Motor neuron (in vitro differentiated cells): Measurements from ENCODE around the gene CCDC136. TPM values are rescaled to one million over a fixed set of nuclear protein-coding genes. Genes with fewer than 3 reads are reported as not detected.

Experiments used
- ATAC-seq, 8 experiments: fragments of 200-7000 bp; cut with Tn5 transposase; replicated peaks in 6 of 8; 2 replicates each; pipeline ENCODE4 v1.8.0; 2021; ENCODE audit warnings: mild to moderate bottlenecking in 8 of 8, moderate library complexity in 8 of 8
- H3K27ac ChIP-seq, 2 donors: fragments of 250-450 bp; sonication (Bioruptor Pico); 2 replicates each; pipeline ENCODE4 v1.9.0; 2021; ENCODE audit warnings: antibody characterized with exemption in 2 of 2, mild to moderate bottlenecking in 2 of 2, moderate library complexity in 1 of 2
- H3K4me1 ChIP-seq, 2 donors: fragments of 250-450 bp; sonication (Bioruptor Pico); replicated peaks in 1 of 2; 2 replicates each; pipeline ENCODE4 v1.6.1; 2021; ENCODE audit warnings: antibody characterized with exemption in 2 of 2, mild to moderate bottlenecking in 2 of 2, moderate library complexity in 1 of 2
- H3K4me3 ChIP-seq, 5 donors: fragments of 250-450 bp; sonication (Bioruptor Pico); 2 replicates each; pipeline ENCODE4 v1.9.0; 2021; ENCODE audit warnings: antibody characterized with exemption in 5 of 5, mild to moderate bottlenecking in 5 of 5, moderate library complexity in 4 of 5
- WGBS, 10 experiments: fragments of 450-650 bp; shearing (Covaris generic); methylation state at CpG; one replicate each; pipeline ENCODE4 v1.0.0; 2022; 5-methylcytosine and 5-hydroxymethylcytosine counted together
- in situ Hi-C, 9 experiments: fragments of 400-800 bp; cut with MboI; loops; one replicate each; pipeline ENCODE4 v1.15.0; 2021; ENCODE audit warnings: low sequenced_read_pairs in 9 of 9, low pct_unique_long_range_greater_than_20kb in 2 of 9; ENCODE audit not compliant: unreplicated experiment in 9 of 9
- total RNA-seq, 8 experiments: library from RNA; unstranded; fragments of 300-600 nt; gene quantifications; 2 replicates each; pipeline versions ENCODE4 v1.2.3 to v1.2.4, GENCODE V29; 2022

Gene CCDC136
- total RNA-seq, 8 experiments from 2014 or later, result 3.7 to 99.4 (median 23.1) TPM

- Histone ChIP-seq H3K4me1 (peaks cover 4 to 6% of the 10 kb centered on the region in 2 donors), H3K27ac (no peak overlapping the region), H3K4me3 (no peak overlapping the region)
- in situ Hi-C loops, result no loop called here
- 67 to 100% (median 94%) methylated on average over 1 to 3 of the region's 3 CpGs; no CpG with 5 or more reads in 5 of the 10 experiments for WGBS, 10 experiments
- ATAC-seq, result no peak
Observed at GRCh38 chr7:128800567-128800966, 8.8 kb downstream of the CCDC136 start.

- no peak for ATAC-seq
- Histone ChIP-seq H3K4me1 (peaks cover 4 to 6% of the 10 kb centered on the region in 2 donors), H3K27ac (no peak overlapping the region), H3K4me3 (no peak overlapping the region)
- in situ Hi-C loops, result no loop called here
- whole genome bisulfite sequencing, 10 experiments, result 75 to 97% (median 90%) methylated on average over 1 to 9 of the region's 9 CpGs; no CpG with 5 or more reads in 1 of the 10 experiments
Observed at GRCh38 chr7:128801003-128801402, 9.2 kb downstream of the CCDC136 start.

- WGBS, 10 experiments, result 30 to 100% (median 58%) methylated on average over 1 to 2 of the region's 2 CpGs; no CpG with 5 or more reads in 4 of the 10 experiments
- peak in 3 of 8 experiments; percentile 53 to 93 (median 57) for ATAC-seq
- Histone ChIP-seq H3K4me3 (no peak overlapping the region), H3K27ac (no peak overlapping the region), H3K4me1 (peaks cover 4 to 6% of the 10 kb centered on the region in 2 donors)
- in situ Hi-C loops, result no loop called here
Observed at GRCh38 chr7:128801667-128802418, 10.1 kb downstream of the CCDC136 start.

- ATAC-seq, result no peak
- no peak overlapping the region for H3K4me3 ChIP-seq
- H3K27ac ChIP-seq, result no peak overlapping the region
- WGBS, 10 experiments, result 20 to 100% (median 61%) methylated on average over 1 to 3 of the region's 6 CpGs; no CpG with 5 or more reads in 3 of the 10 experiments
- in situ Hi-C loops, result no loop called here
- H3K4me1 ChIP-seq, result peaks cover 4 to 6% of the 10 kb centered on the region in 2 donors
Observed at GRCh38 chr7:128804484-128804883, 12.7 kb downstream of the CCDC136 start.

- no peak for ATAC-seq
- H3K4me1 ChIP-seq, result peaks cover 4 to 6% of the 10 kb centered on the region in 2 donors
- WGBS, 10 experiments, result 80 to 100% (median 96%) methylated on average over 1 to 5 of the region's 5 CpGs; no CpG with 5 or more reads in 3 of the 10 experiments
- no peak overlapping the region for H3K4me3 ChIP-seq
- in situ Hi-C loops, result no loop called here
- H3K27ac ChIP-seq, result no peak overlapping the region
Observed at GRCh38 chr7:128805225-128805624, 13.5 kb downstream of the CCDC136 start.

- H3K4me1 ChIP-seq, result no peaks in the 10 kb centered on the region
- 40 to 100% (median 85%) methylated on average over 1 to 6 of the region's 8 CpGs; no CpG with 5 or more reads in 2 of the 10 experiments for WGBS, 10 experiments
- no peak for ATAC-seq
- no peak overlapping the region for H3K4me3 ChIP-seq
- in situ Hi-C loops, result no loop called here
- H3K27ac ChIP-seq, result no peak overlapping the region
Observed at GRCh38 chr7:128807191-128807590, 15.4 kb downstream of the CCDC136 start.

- Histone ChIP-seq H3K4me1 (no peaks in the 10 kb centered on the region), H3K27ac (no peak overlapping the region), H3K4me3 (no peak overlapping the region)
- peak in 1 of 8 experiments; percentile 28 for ATAC-seq
- WGBS, 10 experiments, result 50 to 100% (median 89%) methylated on average over 1 of the region's 3 CpGs; no CpG with 5 or more reads in 5 of the 10 experiments
- in situ Hi-C loops, result no loop called here
Observed at GRCh38 chr7:128809363-128809762, 17.6 kb downstream of the CCDC136 start.

GRCh38 chr7:128810473-128810872 is 18.7 kb downstream of the CCDC136 start:
- Histone ChIP-seq H3K4me1 (no peaks in the 10 kb centered on the region), H3K27ac (no peak overlapping the region), H3K4me3 (no peak overlapping the region)
- WGBS, 10 experiments, result 20 to 100% (median 44%) methylated on average over 1 to 2 of the region's 2 CpGs; no CpG with 5 or more reads in 6 of the 10 experiments
- in situ Hi-C loops, result no loop called here
- no peak for ATAC-seq

GRCh38 chr7:128810997-128811396 is 19.2 kb downstream of the CCDC136 start:
- in situ Hi-C loops, result no loop called here
- ATAC-seq, result no peak
- WGBS, 10 experiments, result 75 to 100% (median 93%) methylated on average over 2 to 3 of the region's 3 CpGs; no CpG with 5 or more reads in 6 of the 10 experiments
- Histone ChIP-seq H3K4me3 (no peak overlapping the region), H3K27ac (no peak overlapping the region), H3K4me1 (no peaks in the 10 kb centered on the region)

GRCh38 chr7:128811631-128812430 is 20.1 kb downstream of the CCDC136 start:
- peak in 5 of 8 experiments; percentile 15 to 47 (median 35) for ATAC-seq
- in situ Hi-C loops, result no loop called here
- H3K27ac ChIP-seq, result no peak overlapping the region
- WGBS, 10 experiments, result 60 to 96% (median 84%) methylated on average over 1 to 6 of the region's 11 CpGs; no CpG with 5 or more reads in 4 of the 10 experiments
- H3K4me1 ChIP-seq, result no peaks in the 10 kb centered on the region
- no peak overlapping the region for H3K4me3 ChIP-seq

GRCh38 chr7:128812514-128813168 is 20.9 kb downstream of the CCDC136 start:
- in situ Hi-C loops, result no loop called here
- Histone ChIP-seq H3K27ac (no peak overlapping the region), H3K4me3 (no peak overlapping the region), H3K4me1 (no peaks in the 10 kb centered on the region)
- peak in 1 of 8 experiments; percentile 16 for ATAC-seq
- WGBS, 10 experiments, result 40 to 93% (median 60%) methylated on average over 1 to 6 of the region's 11 CpGs; no CpG with 5 or more reads in 1 of the 10 experiments

- in situ Hi-C loops, result no loop called here
- H3K4me3 ChIP-seq, result no peak overlapping the region
- no peaks in the 10 kb centered on the region for H3K4me1 ChIP-seq
- H3K27ac ChIP-seq, result no peak overlapping the region
- peak in 2 of 8 experiments; percentile 36 to 59 for ATAC-seq
- 50 to 92% (median 89%) methylated on average over 2 to 6 of the region's 6 CpGs; no CpG with 5 or more reads in 4 of the 10 experiments for WGBS, 10 experiments
Observed at GRCh38 chr7:128814499-128814898, 22.7 kb downstream of the CCDC136 start.
